22Rv1 (cell line): ENCODE results near the gene ZNF195.

Experiments
- H3K27ac ChIP-seq: fragments of 450-650 bp; 2 replicates; pipeline ENCODE4 v1.5.1; 2017
- CTCF ChIP-seq: fragments of 450-650 bp; IDR thresholded peaks from 2 replicates; pipeline ENCODE4 v1.5.1; 2017; ENCODE audit warnings: mild to moderate bottlenecking
- ZFX ChIP-seq: fragments of 450-650 bp; IDR thresholded peaks from 2 replicates; pipeline ENCODE4 v1.6.1; 2017; ENCODE audit warnings: antibody characterized with exemption, borderline replicate concordance

Gene ZNF195

GRCh38 chr11:3367221-3367620, 11.7 kb downstream of the ZNF195 start:
- no peak for TF ChIP-seq ZFX
- no peak for TF ChIP-seq CTCF
- H3K27ac ChIP-seq = no peak overlapping the region

GRCh38 chr11:3359092-3359824, 19.7 kb downstream of the ZNF195 start:
- TF ChIP-seq ZFX (no peak), CTCF (no peak)
- H3K27ac ChIP-seq = no peak overlapping the region

GRCh38 chr11:3357994-3358676, 20.8 kb downstream of the ZNF195 start:
- TF ChIP-seq CTCF (no peak), ZFX (no peak)
- H3K27ac ChIP-seq = no peak overlapping the region

- TF ChIP-seq CTCF = no peak
- no peak for TF ChIP-seq ZFX
- no peak overlapping the region for H3K27ac ChIP-seq
Observed at GRCh38 chr11:3357302-3357701, 21.6 kb downstream of the ZNF195 start.

GRCh38 chr11:3356858-3357257, 22.1 kb downstream of the ZNF195 start:
- H3K27ac ChIP-seq = no peak overlapping the region
- TF ChIP-seq ZFX (no peak), CTCF (no peak)

- no peak overlapping the region for H3K27ac ChIP-seq
- TF ChIP-seq CTCF = no peak
- TF ChIP-seq ZFX = no peak
Observed at GRCh38 chr11:3353066-3353465, 25.9 kb downstream of the ZNF195 start.

GRCh38 chr11:3347127-3347526, 31.8 kb downstream of the ZNF195 start:
- no peak overlapping the region for H3K27ac ChIP-seq
- TF ChIP-seq CTCF = no peak
- no peak for TF ChIP-seq ZFX
